HG02885 (cell line): ENCODE data around the gene OR11H12.
"Not testable (repeated sequence)": the region's sequence is repeated elsewhere in the genome, so short reads cannot be mapped to it uniquely, and the experiment has no call there.

Source experiments
- ATAC-seq: cut with Tn5 transposase; IDR thresholded peaks from one replicate; pipeline ENCODE4 v1.9.1; 2021; ENCODE audit warnings: mild to moderate bottlenecking; ENCODE audit not compliant: unreplicated experiment, poor library complexity

OR11H12 gene, protein sequence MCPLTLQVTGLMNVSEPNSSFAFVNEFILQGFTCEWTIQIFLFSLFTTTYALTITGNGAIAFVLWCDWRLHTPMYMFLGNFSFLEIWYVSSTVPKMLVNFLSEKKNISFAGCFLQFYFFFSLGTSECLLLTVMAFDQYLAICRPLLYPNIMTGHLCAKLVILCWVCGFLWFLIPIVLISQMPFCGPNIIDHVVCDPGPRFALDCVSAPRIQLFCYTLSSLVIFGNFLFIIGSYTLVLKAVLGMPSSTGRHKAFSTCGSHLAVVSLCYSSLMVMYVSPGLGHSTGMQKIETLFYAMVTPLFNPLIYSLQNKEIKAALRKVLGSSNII

DNA sequence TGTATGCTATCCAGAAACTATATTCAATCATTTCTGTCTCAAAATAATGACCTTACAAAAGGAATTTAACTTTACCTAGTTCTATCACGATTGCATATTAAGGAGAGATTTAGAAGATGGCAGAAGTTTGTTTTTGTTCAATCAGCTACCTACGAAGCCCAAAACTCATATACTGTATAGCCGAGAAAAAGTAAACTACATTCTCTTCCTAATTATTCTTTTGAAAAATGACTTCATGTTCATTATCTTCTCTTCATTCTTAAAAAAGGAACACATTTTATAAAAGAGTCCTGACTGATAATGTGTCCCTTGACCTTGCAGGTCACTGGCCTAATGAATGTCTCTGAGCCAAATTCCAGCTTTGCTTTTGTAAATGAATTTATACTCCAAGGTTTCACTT is at the start of gene OR11H12:
OR11H12 (plus strand) TSS at position 301 of the 400 bp plus-strand sequence; CDS start at position 301, 0 bp downstream.
- not testable (repeated sequence) for ATAC-seq

DNA sequence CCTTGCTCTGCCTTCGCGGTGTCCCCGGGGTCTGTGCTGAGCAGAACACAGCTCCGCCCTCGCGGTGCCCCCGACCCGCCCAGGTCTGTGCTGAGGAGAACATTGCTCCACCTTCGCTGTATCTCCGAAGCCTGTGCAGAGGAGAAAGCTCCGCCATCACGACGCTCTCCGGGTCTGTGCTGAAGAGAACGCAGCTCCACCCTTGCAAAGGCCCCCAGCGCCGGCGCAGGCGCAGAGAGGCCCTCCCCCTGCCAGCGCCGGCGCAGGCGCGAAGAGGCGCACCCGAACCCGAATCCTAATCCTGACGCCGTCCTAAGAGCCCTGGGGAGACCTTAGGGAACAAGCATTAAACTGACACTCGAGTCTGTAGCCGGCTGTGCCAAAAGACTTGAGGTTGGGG is 18.0 kb upstream of the OR11H12 start:
- not testable (repeated sequence) for ATAC-seq

DNA sequence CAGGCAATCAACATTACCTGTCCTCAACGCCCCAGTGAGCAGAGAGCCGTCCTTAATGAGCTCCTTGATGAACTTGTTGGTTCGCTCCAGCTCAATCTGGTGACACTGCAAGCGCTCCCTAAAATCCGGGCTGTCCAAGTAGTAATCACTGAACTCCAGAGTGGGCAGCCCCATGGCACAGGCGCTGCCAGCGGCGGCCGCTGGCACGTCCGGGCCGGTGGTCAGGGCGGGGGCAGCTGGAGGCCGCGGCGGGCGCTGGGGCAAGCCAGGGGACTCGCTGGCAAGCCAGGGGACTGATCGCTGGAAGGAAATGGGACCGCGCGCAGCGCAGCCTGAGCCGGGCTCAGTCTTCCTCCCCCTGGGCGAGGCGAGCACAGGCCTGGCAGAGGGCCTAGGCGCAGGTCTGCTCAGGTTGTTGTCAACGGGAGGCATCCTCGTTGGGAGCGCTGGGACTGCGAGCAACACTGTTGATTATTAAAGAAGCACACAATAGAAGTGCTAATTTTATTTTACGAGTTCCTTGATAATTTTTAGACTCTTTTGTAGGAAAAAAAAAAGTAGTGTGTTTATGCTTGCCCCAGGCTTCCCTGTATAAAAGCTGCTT is 25.8 kb downstream of the OR11H12 start:
- ATAC-seq, result not testable (repeated sequence)

DNA sequence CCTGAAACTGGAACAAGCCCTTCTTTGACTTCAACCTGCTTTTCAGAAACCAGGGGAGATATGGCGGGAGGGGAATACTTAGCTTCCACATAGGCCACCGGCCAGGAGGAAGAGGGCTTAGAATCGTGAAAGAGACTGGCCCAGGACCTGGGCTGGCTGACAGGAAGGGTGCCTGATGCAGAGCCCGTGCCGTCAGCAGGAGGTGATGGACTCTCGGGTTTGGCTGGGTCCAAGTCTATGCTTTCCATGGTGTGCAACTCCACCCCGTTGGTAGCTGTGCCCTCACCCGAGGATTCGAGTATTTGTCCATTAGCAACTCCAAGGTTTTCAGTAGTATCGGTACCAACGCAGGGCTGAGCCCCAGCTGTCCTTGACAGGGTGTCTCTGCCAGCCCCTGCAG is 35.1 kb downstream of the OR11H12 start:
- ATAC-seq, result not testable (repeated sequence)

DNA sequence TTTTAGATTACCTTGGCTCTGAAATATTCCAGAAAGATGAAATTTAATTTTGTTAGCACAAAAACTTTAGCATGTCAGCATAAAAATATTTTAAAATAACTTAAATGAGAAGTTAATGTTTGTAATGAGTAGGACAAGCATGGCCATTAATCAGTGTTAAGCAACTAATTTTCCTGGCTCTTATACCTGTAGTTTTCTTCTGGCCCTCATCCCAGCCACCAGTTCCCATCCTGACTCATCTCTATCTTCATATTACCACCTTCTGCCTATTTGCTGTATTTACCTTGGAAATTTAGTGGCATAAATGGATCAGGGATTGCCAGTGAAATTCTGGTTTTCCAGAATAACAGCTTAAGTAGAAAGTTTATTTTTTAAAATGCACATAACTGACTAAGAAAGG is 37.1 kb downstream of the OR11H12 start:
- ATAC-seq, result not testable (repeated sequence)

DNA sequence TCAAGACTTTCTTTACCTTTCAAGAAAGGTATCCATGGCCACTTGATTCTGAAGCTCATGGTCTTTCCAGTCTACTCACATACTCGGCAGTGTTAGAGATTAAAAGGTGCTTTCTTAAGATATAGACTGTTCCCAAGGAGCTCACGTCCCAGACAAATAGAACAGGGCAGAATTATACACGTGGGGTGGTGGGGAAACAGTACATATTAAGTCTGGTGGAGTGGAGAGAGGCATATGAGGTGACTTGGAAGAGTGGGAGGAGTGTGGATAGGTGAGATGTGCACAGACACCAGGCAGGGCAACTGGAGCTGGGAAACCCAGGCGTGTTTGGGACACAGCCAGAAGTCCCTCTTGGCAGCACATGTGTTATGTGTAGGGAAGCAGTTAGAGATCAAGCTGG is 37.9 kb downstream of the OR11H12 start:
- not testable (repeated sequence) for ATAC-seq

DNA sequence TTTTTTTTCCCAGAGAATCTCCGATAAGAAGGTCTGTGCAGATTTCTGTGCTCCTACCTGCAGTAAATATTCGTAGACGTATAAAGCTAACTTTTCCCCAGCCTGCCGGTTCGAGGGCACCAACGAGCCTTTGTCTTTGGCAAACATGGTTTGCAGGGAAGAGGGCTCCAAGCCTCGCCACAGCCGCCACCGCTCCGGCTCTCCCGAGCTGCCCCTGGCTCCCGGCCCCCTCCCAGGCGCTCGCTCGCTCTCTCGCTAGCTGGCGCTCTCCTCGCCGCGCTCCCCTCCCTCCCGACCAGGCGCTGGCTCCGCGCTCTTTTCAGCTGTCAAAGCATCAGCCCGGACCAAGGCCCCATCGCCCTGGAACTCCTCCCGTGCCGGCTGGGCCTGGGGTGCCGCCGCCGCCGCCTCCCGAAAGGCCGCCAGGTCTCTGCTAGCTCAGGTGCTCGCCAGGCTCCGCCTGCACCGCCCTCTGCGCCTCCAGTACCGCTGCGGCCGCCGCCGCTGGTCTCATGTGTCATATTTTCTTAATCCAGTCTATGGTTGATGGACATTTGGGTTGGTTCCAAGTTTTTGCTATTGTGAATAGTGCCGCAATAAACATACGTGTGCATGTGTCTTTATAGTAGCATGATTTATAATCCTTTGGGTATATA is 45.3 kb downstream of the OR11H12 start:
- ATAC-seq, result not testable (repeated sequence)
